Pancreas (tissue), 10 donors: ENCODE measurements around the gene SRRM4. TPM values are rescaled to one million over a fixed set of nuclear protein-coding genes. Genes with fewer than 3 reads are reported as not detected.
A peak's percentile ranks its signal among the peaks of the same experiment; 100 is the strongest.

Experiments
- ATAC-seq, 4 donors: fragments of 200-7000 bp; cut with Tn5 transposase; one replicate each; pipeline versions ENCODE4 v1.8.0 to v1.9.1; 2020; ENCODE audit warnings: mild to moderate bottlenecking in 4 of 4, moderate library complexity in 4 of 4
- DNase-seq, 6 donors: peaks; one replicate each; pipeline ENCODE4 v3.0.0-alpha.2; 2020
- FAIRE-seq: peaks from 2 replicates; lab custom pipeline; 2012; peaks lifted over from hg19 to GRCh38; lab: Jason Lieb, UNC
- H3K27ac ChIP-seq, 4 donors: fragments of 200-600 bp; sonication (generic); 1 replicate in 3 of 4; 2 replicates in 1 of 4; pipeline versions ENCODE4 v1.5.0 to v1.8.0; 2020
- H3K27me3 ChIP-seq, 4 donors: fragments of 200-600 bp; one replicate each; pipeline ENCODE4 v1.8.0; 2021
- H3K36me3 ChIP-seq, 3 donors: fragments of 200-600 bp; sonication (generic) in 1 of 3; one replicate each; pipeline versions ENCODE4 v1.5.0 to v1.8.0; 2020 to 2021
- H3K4me1 ChIP-seq, 3 donors: fragments of 200-600 bp; one replicate each; pipeline ENCODE4 v1.8.0; 2021
- H3K4me3 ChIP-seq, 4 donors: fragments of 200-600 bp; sonication (generic) in 2 of 4; one replicate each; pipeline versions ENCODE4 v1.5.0 to v1.8.0; 2020 to 2021
- H3K9me3 ChIP-seq, 4 donors: fragments of 200-600 bp; one replicate each; pipeline ENCODE4 v1.8.0; 2021
- CTCF ChIP-seq, 4 donors: fragments of 200-600 bp; sonication (generic) in 3 of 4; IDR thresholded peaks; one replicate each; pipeline versions ENCODE4 v1.5.0 to v1.8.0; 2021; ENCODE audit warnings: antibody characterized with exemption in 4 of 4
- WGBS, 2 donors: extraction: QIAGEN DNeasy Blood & Tissue Kit; methylation state at CpG; one replicate each; pipeline ENCODE4 v1.1.7; 2013; 5-methylcytosine and 5-hydroxymethylcytosine counted together
- intact Hi-C, 3 donors: fragments of 100-400 bp; cut with DNase I; formaldehyde crosslinking; loops; one replicate each; pipeline versions ENCODE4 v1.11.1 to v1.14.2; 2022
- polyA plus RNA-seq, 2 donors: library from polyadenylated mRNA; stranded (reverse); fragments of 200-250 nt; gene quantifications; one replicate each; pipeline ENCODE4 v1.2.3, GENCODE V29; 2013
- total RNA-seq, 6 donors: library from RNA; stranded (reverse); fragmentation: NEBNext Ultra II Directional in 4 of 6; extraction: Animal tissue kit (Norgen Biotek cat#: 25700) in 4 of 6; gene quantifications; one replicate each; pipeline versions ENCODE4 v1.2.1 to v1.2.4, GENCODE V29; 2021 to 2023
- donor health status: healthy with polysubstance abuse.
- donor health status: DM: no; HTN: no; CAD: no; lungs with moderate emphysema.
- donor health status: DM: no; HTN: no; CAD: no.
- donor health status: control.
- donor health status: control.
- donor health status: Bipolar disorder and iron deficiency.
- donor health status: DM: yes; HTN: yes; CAD: no.
- donor health status: DM: no; HTN: no; CAD: no.
- donor health status: DM: no; HTN: no; CAD: no.
- donor health status: DM: yes; HTN: yes; CAD: no.

The SRRM4 gene
- total and polyA plus RNA-seq, 8 donors, result 0.02 TPM; not detected in 7

- 42 to 56% methylated on average over 3 of the region's 3 CpGs for WGBS, 2 donors
- Histone ChIP-seq H3K4me3 (no peak overlapping the region), H3K27me3 (no peaks in the 10 kb centered on the region), H3K4me1 (no peaks in the 10 kb centered on the region), H3K27ac (no peak overlapping the region), H3K9me3 (no peaks in the 10 kb centered on the region), H3K36me3 (no peaks in the 10 kb centered on the region)
- no peak for ATAC-seq
- no peak for FAIRE-seq
- TF ChIP-seq CTCF (IDR thresholded peaks at IDR 0.05), result no peak
- DNase-seq, result no peak
- intact Hi-C loops, result no loop called here
Measured at GRCh38 chr12:119129827-119130434, 148.6 kb downstream of the SRRM4 start.

GRCh38 chr12:119130523-119130922 is 149.2 kb downstream of the SRRM4 start:
- WGBS, 2 donors, result 88 to 91% methylated on average over 10 of the region's 10 CpGs
- ATAC-seq, result no peak
- Histone ChIP-seq H3K9me3 (no peaks in the 10 kb centered on the region), H3K36me3 (no peaks in the 10 kb centered on the region), H3K4me1 (no peaks in the 10 kb centered on the region), H3K4me3 (no peak overlapping the region), H3K27ac (no peak overlapping the region), H3K27me3 (no peaks in the 10 kb centered on the region)
- no peak for TF ChIP-seq CTCF (IDR thresholded peaks at IDR 0.05)
- peak in 1 of 6 donors; percentile 39 for DNase-seq
- no peak for FAIRE-seq
- intact Hi-C loops, result no loop called here

GRCh38 chr12:119134284-119135072 is 153.1 kb downstream of the SRRM4 start:
- no peak for DNase-seq
- 81 to 86% methylated on average over 3 of the region's 3 CpGs for WGBS, 2 donors
- Histone ChIP-seq H3K4me1 (no peaks in the 10 kb centered on the region), H3K36me3 (no peaks in the 10 kb centered on the region), H3K4me3 (no peak overlapping the region), H3K27me3 (no peaks in the 10 kb centered on the region), H3K9me3 (no peaks in the 10 kb centered on the region), H3K27ac (no peak overlapping the region)
- intact Hi-C loops, result no loop called here
- FAIRE-seq, result no peak
- no peak for ATAC-seq
- no peak for TF ChIP-seq CTCF (IDR thresholded peaks at IDR 0.05)

DNA sequence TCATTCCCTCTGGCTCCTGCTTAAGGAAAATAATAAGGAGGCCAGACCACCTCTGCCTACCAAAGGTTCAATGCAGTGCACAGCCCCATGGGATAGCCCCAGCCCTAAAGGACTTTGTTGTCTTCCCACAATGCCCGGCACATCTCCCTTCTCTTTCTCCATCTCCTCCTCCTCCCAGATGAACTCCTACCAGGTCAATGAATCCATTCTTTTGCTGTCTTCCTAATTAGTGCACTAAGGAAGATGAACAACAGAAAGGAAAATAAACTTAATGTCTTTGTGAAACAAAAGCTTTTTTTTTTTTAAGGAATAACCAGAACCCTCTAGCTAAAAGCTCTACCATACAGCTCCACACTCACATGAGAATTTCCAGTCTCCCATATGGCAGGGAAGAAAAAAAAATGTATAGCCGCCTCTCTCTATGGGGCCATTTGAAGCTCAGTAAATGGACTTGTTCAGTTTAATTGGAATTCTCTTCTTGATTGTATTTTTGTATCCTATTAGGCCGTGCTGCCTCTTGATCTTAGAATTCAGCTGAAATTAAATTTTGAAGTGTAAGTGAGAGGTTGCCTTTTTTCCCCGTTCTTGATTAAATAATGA is 155.6 kb downstream of the SRRM4 start:
- Histone ChIP-seq H3K9me3 (no peaks in the 10 kb centered on the region), H3K27ac (no peak overlapping the region), H3K4me3 (no peak overlapping the region), H3K4me1 (no peaks in the 10 kb centered on the region), H3K27me3 (no peaks in the 10 kb centered on the region), H3K36me3 (no peaks in the 10 kb centered on the region)
- no peak for DNase-seq
- no peak for TF ChIP-seq CTCF (IDR thresholded peaks at IDR 0.05)
- no peak for FAIRE-seq
- WGBS, 2 donors, result 70 to 76% methylated on average over 4 of the region's 4 CpGs
- no peak for ATAC-seq
- intact Hi-C loops, result no loop called here
